HG03571 (cell line): ENCODE data around the gene FANCG.

ENCODE experiments used
- ATAC-seq: cut with Tn5 transposase; IDR thresholded peaks from one replicate; pipeline ENCODE4 v1.9.1; 2021; ENCODE audit not compliant: unreplicated experiment

Gene FANCG

DNA sequence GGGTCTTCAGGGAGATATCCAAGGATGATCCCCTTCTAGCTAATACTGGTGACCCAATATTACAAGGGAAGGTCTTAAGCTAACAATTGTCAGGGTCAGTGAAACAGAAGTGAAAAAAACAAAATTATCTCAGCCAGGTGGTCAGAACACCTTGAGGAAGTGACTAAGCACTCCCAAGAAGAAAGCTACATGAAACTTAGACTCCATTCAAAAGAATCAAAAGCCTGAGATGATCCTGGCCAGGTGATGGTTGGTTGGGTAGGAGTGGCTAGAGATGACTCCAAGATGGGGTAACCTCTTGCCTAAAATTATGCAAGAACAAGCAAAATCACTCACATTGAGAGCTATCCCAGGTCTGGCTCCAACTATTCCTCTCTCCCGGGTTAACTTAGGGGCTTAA lies 12.7 kb downstream of the FANCG start:
- no peak for ATAC-seq

DNA sequence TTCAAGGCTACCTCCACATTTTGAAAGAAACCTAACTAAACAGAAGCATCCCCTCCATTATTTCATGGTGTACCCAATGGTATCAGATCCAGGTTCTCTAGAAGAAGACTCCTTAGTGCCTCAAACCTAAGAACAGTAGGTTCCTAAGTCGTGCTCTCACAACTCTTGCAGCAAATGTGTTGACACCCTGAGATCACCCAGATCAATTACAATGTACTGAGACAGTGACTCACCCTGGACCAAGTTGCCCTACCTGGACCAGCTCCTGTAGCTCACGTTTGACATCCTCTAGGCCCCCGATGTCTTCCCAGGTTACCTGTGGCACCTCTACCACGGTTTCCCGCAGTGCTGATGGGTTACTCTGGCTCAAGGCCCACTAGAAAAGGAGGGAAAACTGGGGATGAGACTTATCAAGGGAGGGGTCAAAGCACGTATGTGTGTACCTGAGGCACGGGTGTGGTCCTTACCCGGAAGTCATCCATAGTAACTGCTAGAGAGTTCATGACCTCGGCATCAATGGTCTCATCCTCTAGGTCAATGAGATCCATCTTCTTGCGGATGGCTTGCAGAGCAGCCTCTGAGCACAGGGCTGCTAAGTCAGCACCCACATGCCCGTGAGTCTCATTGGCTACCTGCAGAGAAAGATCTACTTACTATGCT lies 19.1 kb downstream of the FANCG start:
- no peak for ATAC-seq

- ATAC-seq = no peak
These were observed 20.3 kb downstream of the FANCG start for GRCh38 chr9:35059438-35059837.

- ATAC-seq = no peak
These were observed 22.5 kb downstream of the FANCG start for GRCh38 chr9:35057271-35057620.

- ATAC-seq = no peak
These were observed 23.0 kb downstream of the FANCG start for GRCh38 chr9:35056571-35057270.

DNA sequence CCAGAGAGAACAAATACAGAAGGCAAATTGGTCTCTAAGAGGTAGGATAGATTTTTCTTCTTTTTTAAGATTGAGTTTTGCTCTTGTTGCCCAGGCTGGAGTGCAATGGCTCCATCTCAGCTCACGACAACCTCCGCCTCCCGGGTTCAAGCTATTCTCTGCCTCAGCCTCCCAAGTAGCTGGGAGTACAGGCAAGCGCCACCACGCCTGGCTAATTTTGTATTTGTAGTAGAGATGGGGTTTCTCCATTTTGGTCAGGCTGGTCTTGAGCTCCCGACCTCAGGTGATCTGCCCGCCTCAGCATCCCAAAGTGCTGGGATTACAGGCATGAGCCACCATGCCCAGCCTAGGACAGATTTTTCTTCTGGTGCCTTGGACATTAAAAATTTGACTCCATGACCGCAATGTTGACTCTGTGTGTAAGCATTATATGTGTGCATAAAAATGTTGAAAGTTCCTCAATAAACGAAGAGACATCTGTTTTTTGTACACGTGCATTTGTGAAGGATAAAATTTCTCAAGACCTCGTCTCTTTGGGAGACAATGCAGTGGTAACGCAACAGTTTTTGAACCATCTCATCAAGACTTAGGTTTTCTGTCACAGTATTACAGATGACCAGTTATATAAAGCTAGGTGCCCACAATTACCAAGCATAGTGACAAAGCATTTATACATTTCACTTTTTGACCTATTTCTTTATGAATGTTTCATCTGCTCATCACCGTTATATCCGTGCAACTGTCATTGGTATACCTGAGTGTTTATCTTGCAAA lies 24.7 kb downstream of the FANCG start:
- no peak for ATAC-seq

DNA sequence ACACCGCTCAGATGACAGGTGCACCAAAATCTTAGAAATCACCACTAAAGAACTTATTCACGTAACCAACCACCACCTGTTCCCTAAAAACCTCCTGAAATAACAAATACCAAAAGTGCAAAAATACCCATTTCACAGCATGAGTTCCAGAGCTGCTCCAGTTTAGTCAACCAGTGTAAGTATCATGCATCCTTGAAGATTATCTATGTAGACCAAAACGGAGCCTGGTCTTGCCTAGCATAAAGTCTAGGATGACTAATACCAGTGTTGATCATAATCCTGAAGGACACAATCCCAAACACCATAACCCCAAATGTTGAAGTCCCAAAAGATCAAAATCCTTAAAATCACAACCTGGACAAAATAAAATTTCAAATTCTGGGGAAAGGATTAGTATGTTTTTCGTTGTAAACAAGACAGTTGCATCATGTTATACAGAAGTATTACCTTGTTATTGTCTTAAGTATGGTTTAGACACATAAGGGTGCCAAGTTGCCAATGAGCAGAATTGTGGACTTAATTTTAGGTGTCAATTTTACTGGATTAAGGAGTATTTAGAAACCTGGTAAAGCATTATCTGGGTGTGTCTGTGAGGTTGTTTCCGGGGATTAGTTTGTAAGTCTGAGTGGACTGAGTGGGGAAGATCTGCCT lies 25.4 kb downstream of the FANCG start:
- no peak for ATAC-seq

GRCh38 chr9:35051069-35051967 lies 28.4 kb downstream of the FANCG start:
- ATAC-seq = no peak

GRCh38 chr9:35048511-35048910 lies 31.2 kb downstream of the FANCG start:
- ATAC-seq = no peak

GRCh38 chr9:35044071-35044470 lies 35.7 kb downstream of the FANCG start:
- ATAC-seq = no peak

DNA sequence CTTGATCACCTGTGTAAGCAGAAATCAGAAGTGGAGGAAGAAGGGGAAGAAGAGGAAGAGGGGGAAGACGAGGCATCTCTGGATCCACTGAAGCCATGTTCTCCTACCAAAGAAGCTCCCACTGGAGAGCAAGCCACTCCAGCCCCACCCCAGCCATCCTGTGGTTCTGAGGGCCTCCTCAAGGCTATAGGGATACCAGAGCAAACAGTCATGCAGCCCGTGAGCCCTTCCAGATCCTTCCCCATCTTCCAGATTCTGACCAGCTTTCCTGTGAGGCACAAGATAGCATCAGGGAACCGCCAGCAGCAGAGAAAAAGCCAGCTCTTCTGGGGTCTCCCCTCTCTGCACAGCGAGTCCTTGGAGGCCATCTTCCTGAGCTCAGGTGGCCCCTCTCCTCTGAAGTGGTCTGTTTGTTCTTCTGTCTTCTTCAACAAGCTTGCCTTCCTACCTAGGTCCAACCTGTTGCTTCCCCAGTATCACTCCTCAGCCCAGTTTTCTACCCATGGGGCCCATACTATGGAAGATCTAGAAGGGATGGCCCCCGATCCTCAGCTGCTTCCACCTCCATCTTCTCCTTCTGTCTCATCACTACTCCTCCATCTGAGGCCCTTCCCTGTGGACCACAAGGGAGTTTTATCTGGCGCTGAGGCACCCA lies 36.7 kb downstream of the FANCG start:
- ATAC-seq = no peak

DNA sequence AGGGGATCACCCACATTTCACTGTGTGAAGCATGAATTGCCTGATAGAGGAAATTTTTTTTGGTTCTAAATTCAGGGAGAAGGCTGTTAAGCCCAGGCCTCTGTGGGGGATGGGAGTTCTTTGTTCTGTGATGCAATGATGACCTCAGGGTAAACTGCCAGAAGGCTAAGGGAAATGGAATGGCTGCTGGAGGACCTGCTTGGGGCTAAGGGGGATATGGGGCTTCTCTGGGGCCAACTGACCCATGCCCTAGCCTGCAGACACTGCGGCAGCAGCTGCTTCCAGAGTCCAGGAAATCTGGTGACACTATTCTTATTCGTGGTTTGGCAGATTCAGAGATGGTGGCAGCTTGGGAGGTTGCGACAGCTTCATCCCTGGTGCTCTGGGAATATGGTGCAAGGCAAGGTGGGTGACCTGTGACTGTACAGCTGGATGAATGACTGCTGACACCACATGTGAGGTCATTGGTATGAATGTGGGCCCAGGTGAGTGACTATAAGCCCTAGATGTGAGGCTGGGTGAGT lies 37.6 kb downstream of the FANCG start:
- no peak for ATAC-seq

GRCh38 chr9:35035851-35036701 lies 43.7 kb downstream of the FANCG start:
- ATAC-seq = no peak

- no peak for ATAC-seq
These were observed 46.6 kb downstream of the FANCG start for GRCh38 chr9:35033101-35033500.

- ATAC-seq = no peak
These were observed 49.9 kb downstream of the FANCG start for GRCh38 chr9:35029852-35030251.

DNA sequence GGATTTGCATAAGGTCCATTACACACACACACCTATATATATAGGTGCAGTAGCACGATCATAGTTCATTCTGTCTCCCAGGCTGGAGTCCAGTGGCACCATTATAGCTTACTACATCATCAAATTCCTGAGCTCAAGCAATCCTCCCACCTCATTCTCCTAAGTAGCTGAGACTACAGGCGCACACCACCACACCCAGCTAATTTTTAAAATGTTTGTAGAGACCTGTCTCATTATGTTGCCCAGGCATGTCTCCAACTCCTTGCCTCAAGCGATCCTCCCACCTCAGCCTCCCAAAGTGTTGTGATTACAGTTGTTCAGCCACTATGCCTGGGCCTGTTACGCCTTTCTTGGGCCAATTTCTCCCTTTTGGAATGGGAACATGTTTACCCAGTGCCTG lies 50.5 kb downstream of the FANCG start:
- no peak for ATAC-seq

- ATAC-seq = no peak
These were observed 51.4 kb downstream of the FANCG start for GRCh38 chr9:35028341-35028740.

DNA sequence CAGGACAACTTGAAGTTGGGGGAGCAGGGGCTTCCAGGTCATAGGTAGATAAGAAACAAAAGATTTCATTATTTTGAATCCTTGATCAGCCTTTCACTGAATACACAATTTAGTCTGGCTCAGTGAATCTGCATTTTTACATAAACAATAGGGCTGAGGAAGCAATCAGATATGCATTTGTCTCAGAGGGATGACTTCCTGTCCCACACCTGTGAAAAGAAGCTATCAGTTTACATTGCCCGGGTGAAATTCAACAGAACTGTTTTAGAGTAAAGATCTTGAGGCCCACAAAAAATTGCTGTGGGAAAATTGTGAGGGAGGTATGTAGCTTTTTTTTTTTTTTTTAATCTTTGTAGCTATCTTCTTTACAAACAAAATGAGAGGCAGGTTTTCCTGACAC lies 51.9 kb downstream of the FANCG start:
- ATAC-seq = no peak

DNA sequence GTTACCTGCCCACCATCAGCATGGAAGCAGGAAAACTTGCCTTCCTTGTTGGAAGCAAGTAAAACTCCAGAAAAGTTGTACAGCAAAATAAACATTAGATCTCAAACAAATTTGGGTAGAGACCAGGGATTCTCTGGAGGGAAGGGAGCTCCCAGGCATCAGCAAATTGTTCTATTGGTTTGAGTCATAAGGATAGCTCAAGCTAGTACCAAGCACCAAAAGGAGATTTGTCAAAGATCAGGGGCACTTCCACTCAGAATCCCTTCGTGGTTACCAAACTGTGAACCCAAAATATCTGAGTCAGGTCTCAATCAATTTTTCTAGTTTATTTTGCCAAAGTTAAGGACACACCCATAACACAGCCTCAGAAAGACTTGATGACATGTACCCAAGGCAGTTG lies 52.4 kb downstream of the FANCG start:
- no peak for ATAC-seq
